Stomach smooth muscle (tissue), 2 donors: ENCODE results near the gene RRAS.
"Not testable (repeated sequence)": the region's sequence is repeated elsewhere in the genome, so short reads cannot be mapped to it uniquely, and the experiment has no call there.

Experiments
- H3K27ac ChIP-seq: one replicate; pipeline ENCODE4 v1.7.0; 2013; ENCODE audit warnings: mild to moderate bottlenecking, low read length, inconsistent platforms
- H3K27me3 ChIP-seq, 2 donors: one replicate each; pipeline ENCODE4 v1.7.0; 2013; ENCODE audit warnings: low read length in 2 of 2; ENCODE audit not compliant: insufficient read depth in 2 of 2, control insufficient read depth in 1 of 2
- H3K36me3 ChIP-seq, 2 donors: one replicate each; pipeline ENCODE4 v1.7.0; 2013; ENCODE audit warnings: low read length in 2 of 2; ENCODE audit not compliant: control insufficient read depth in 2 of 2, insufficient read depth in 2 of 2
- H3K4me1 ChIP-seq: one replicate; pipeline ENCODE4 v1.7.0; 2013; ENCODE audit warnings: low read length; ENCODE audit not compliant: control insufficient read depth, insufficient read depth
- H3K4me3 ChIP-seq, 2 donors: one replicate each; pipeline ENCODE4 v1.7.0; 2013; ENCODE audit warnings: low read length in 2 of 2
- H3K9ac ChIP-seq, 2 donors: one replicate each; pipeline ENCODE4 v1.7.0; 2013; ENCODE audit warnings: low read length in 2 of 2, mild to moderate bottlenecking in 1 of 2
- H3K9me3 ChIP-seq, 2 donors: one replicate each; pipeline ENCODE4 v1.7.0; 2013; ENCODE audit warnings: low read length in 2 of 2; ENCODE audit not compliant: control insufficient read depth in 2 of 2
- donor health status: healthy.
- donor health status: Pancreatic carcinoma.

The RRAS gene

DNA sequence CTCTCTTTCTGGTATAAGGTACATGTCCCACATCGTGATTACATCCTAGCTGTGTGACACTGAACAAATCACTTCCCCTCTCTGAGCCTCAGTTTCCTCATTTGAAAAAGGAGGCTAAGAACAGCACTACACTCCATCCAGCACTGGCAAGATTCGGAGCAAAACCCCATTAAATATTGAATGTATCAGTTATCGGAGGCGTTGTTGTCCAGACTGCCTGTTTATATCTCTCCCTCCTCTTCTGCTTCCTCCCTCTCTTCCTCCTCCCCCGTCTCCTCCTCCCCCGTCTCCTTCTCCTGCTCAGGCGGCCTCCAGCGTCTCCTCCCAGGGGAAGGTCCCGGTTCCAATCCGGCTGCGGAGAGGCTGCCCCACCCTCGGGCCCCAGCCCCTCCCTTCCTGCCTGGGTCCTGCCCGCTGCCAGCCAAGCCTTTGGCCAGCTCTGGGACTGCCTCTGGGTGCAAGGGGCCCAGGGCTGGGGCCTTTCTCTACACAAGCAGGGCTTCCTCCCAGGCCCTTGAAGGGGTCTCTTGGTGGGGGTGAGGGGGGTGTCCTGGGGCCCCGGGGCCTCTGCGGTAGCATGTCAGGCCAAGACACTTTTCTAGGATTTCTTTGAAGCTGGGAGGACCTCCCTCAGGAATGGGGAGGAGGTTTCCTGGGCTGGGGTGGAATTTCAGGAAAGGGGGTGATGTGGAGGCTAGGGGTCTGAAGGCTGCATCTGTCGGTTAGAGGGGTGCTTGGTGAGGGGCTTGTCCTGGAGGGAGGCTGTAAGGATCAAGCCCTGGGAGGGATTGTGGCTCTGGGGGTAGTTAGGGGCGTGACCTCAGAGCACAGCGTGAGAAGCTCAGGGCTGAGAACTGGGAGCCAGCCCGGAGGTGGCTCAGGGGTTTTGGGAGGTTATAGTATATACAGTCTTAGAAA is 1.9 kb downstream of the RRAS start:
- H3K4me3 ChIP-seq, result peak overlapping the region; percentile 71 to 99
- H3K4me1 ChIP-seq, result peaks cover 42% of the 10 kb centered on the region
- no peaks in the 10 kb centered on the region for H3K9me3 ChIP-seq
- peak overlapping the region; percentile 67 to 68 for H3K9ac ChIP-seq
- peak overlapping the region; percentile 100 for H3K27ac ChIP-seq
- no peaks in the 10 kb centered on the region for H3K27me3 ChIP-seq
- peaks cover 11% of the 10 kb centered on the region in 2 donors for H3K36me3 ChIP-seq

DNA sequence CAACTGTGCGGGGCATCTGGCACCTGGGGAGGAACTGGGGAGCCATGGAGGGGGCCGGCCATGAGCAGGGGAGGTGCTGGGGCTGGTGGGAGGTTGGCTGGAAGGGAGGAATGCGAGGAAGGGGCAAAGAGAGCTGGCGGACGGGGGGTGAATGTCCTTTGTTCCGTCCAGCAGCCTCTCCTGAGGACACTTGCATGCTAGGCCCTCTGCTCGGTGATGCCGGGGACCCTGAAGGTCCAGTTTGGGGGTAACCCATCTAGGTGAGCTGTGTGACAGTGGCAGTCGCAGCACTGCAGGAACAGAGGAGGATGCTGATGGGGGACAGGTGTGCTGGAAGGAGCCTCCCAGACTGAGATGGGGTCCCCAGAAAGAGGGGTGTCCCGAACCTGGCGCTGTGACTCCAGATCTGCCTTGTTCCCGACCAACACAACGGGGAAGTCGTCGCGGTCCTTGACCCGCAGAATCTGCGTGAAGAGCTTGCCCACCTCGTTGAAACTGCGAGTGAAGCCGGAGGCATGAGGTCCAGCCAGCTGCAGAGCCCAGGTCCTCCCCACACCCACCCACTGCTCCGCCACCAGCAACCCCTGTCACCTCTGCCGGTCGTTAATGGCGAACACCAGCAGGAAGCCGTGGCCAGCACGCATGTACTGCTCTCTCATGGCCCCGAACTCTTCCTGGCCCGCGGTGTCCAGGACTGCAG is 3.6 kb downstream of the RRAS start:
- peaks cover 36% of the 10 kb centered on the region for H3K4me1 ChIP-seq
- no peak overlapping the region for H3K4me3 ChIP-seq

DNA sequence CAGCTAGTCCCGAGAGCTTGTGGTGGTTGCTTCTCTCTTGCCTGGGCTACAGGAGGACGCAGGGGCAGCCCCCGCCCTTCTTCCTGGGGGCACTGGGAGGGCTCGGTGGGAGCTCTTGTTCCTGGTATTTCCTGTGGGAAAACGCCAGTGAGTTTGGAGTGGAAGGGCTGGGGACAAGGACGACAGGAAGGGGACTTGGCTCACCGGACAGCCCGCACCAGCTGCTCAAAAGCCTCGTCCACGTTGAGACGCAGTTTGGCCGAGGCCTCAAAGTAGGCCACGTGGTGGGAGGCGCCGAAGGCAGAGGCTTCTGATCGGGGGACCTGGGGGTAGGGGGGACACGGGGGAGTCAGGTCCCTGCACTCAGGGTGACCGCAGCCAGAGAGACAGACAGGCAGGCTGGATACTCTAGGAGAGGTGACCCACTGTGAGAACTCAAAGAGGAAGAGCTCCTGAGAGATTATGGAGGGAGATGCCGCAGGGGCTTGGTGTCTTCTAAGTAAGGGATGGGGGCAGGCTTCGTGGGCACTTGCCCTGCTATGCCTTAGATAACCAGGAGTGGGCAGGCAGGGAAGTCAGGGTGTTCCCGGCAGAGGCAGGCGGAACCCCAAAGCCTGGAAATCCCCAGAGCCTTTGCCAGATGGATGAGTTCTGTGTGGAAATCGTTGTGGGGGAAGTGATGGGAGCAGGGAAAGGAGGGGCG is 4.3 kb downstream of the RRAS start:
- peak overlapping the region; percentile 24 for H3K27ac ChIP-seq
- H3K36me3 ChIP-seq, result peaks cover 11% of the 10 kb centered on the region in 2 donors
- no peaks in the 10 kb centered on the region for H3K27me3 ChIP-seq
- no peak overlapping the region for H3K4me3 ChIP-seq
- no peak overlapping the region for H3K9ac ChIP-seq
- no peaks in the 10 kb centered on the region for H3K9me3 ChIP-seq
- peaks cover 35% of the 10 kb centered on the region for H3K4me1 ChIP-seq

More for the DNA sequence above, 3.6 kb downstream of the RRAS start:
- H3K36me3 ChIP-seq, result peaks cover 11% of the 10 kb centered on the region in 2 donors
- peak overlapping the region in 1 of 2 donors; percentile 29 for H3K9ac ChIP-seq
- H3K9me3 ChIP-seq, result no peaks in the 10 kb centered on the region
- H3K27me3 ChIP-seq, result no peaks in the 10 kb centered on the region
- no peak overlapping the region for H3K27ac ChIP-seq

- Histone ChIP-seq H3K36me3 (peaks cover 11% of the 10 kb centered on the region in 2 donors), H3K4me1 (peaks cover 30% of the 10 kb centered on the region)
- H3K27ac ChIP-seq, H3K9me3 ChIP-seq, H3K27me3 ChIP-seq, H3K4me3 ChIP-seq, H3K9ac ChIP-seq: not testable (repeated sequence)
These were observed 6.7 kb downstream of the RRAS start for GRCh38 chr19:49633273-49633672.

- peaks cover 11% of the 10 kb centered on the region in 2 donors for H3K36me3 ChIP-seq
- no peak overlapping the region for H3K27ac ChIP-seq
- no peak overlapping the region for H3K9ac ChIP-seq
- H3K9me3 ChIP-seq, result no peaks in the 10 kb centered on the region
- peaks cover 29% of the 10 kb centered on the region for H3K4me1 ChIP-seq
- no peaks in the 10 kb centered on the region for H3K27me3 ChIP-seq
- H3K4me3 ChIP-seq, result no peak overlapping the region
These were observed 7.4 kb downstream of the RRAS start for GRCh38 chr19:49632576-49632975.

DNA sequence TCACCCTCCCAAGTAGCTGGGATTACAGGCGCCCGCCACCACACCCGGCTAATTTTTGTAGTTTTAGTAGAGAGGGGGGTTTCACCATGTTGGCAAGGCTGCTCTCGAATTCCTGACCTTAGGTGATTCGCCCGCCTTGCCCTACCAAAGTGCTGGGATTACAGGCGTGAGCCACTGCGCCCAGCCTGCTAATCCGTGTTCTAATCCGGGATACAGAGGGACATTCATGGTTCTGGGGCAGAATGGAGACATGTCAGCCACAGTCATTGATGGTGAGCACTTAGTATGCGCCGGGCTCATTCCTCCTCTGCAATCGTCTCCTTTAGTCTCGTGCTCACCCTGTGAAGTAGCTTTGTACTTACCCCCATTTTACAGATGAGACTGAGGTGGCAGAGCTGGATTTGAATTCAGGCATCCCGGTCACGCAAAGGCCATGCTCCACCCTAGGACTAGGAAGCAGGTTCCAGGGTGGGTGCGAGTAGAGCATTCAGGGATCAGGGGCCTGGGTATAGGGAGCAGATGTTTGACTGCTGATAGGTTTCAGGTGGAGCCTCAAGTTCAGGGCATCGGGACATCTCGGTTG is 8.2 kb downstream of the RRAS start:
- H3K4me1 ChIP-seq, result peaks cover 23% of the 10 kb centered on the region
- H3K9me3 ChIP-seq, result no peaks in the 10 kb centered on the region
- H3K36me3 ChIP-seq, result peaks cover 11 to 16% of the 10 kb centered on the region in 2 donors
- H3K9ac ChIP-seq, result no peak overlapping the region
- no peaks in the 10 kb centered on the region for H3K27me3 ChIP-seq
- H3K27ac ChIP-seq, result no peak overlapping the region
- H3K4me3 ChIP-seq, result no peak overlapping the region

- Histone ChIP-seq H3K4me1 (peaks cover 18% of the 10 kb centered on the region), H3K9me3 (no peaks in the 10 kb centered on the region), H3K27ac (peak overlapping the region; percentile 37), H3K27me3 (no peaks in the 10 kb centered on the region), H3K36me3 (peaks cover 10 to 13% of the 10 kb centered on the region in 2 donors), H3K9ac (peak overlapping the region in 1 of 2 donors; percentile 42), H3K4me3 (peak overlapping the region in 1 of 2 donors; percentile 15)
These were observed 8.8 kb downstream of the RRAS start for GRCh38 chr19:49631014-49631588.

- Histone ChIP-seq H3K9ac (no peak overlapping the region), H3K9me3 (no peaks in the 10 kb centered on the region), H3K27ac (no peak overlapping the region), H3K36me3 (peaks cover 8 to 10% of the 10 kb centered on the region in 2 donors), H3K4me1 (peaks cover 15% of the 10 kb centered on the region), H3K4me3 (no peak overlapping the region), H3K27me3 (no peaks in the 10 kb centered on the region)
These were observed 10.3 kb downstream of the RRAS start for GRCh38 chr19:49629659-49630058.

DNA sequence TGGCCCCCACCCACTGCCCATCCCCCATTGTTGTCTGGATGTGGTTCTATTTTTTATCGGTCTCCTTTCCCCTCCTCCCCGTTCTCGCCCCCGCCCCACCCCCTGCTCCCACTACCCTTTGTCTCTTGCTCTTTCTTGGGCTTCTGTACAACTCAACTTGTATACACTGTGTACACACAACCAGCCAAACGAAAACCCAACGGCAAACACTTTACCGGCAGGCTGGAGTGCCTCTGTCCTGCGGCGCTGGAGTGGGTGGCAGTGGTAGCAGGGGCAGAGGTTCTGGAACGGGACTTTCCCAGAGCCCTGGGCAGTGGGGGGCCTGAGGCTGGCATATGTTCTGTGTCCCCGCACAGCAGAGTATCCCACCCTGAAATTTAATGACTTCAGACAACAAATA is 13.7 kb downstream of the RRAS start:
- peaks cover 16 to 22% of the 10 kb centered on the region in 2 donors for H3K36me3 ChIP-seq

More for the DNA sequence above, 13.7 kb downstream of the RRAS start:
- H3K27me3 ChIP-seq, result no peaks in the 10 kb centered on the region
- H3K4me1 ChIP-seq, result peaks cover 11% of the 10 kb centered on the region
- H3K9ac ChIP-seq, result no peak overlapping the region
- no peak overlapping the region for H3K4me3 ChIP-seq
- H3K9me3 ChIP-seq, result no peaks in the 10 kb centered on the region
- no peak overlapping the region for H3K27ac ChIP-seq
